WTC11 (cell line): ENCODE data around the gene SPOCK1. TPM values are rescaled to one million over a fixed set of nuclear protein-coding genes. Genes with fewer than 3 reads are reported as not detected.
A peak's percentile ranks its signal among the peaks of the same experiment; 100 is the strongest.

Source experiments
- ATAC-seq: fragments of 200-7000 bp; cut with Tn5 transposase; 2 replicates; pipeline ENCODE4 v1.10.0; 2021; ENCODE audit warnings: mild to moderate bottlenecking, moderate library complexity
- CTCF ChIA-PET: fragments of 300-600 bp; sonication (Branson Sonifier 250); formaldehyde crosslinking; loops from one replicate; lab custom pipeline; 2021; ENCODE audit warnings: antibody characterized with exemption; lab: Charles Lee
- POLR2A ChIA-PET: fragments of 350-600 bp; sonication (Branson Sonifier 250); formaldehyde crosslinking; loops from one replicate; lab custom pipeline; 2021; ENCODE audit warnings: antibody characterized with exemption; lab: Charles Lee
- DNase-seq: peaks from one replicate; pipeline ENCODE4 v3.0.0; 2021; ENCODE audit warnings: low spot score
- H3K27ac Mint-ChIP-seq: 2 replicates; pipeline ENCODE4 v1.8.0; 2021; ENCODE audit warnings: mixed read lengths
- H3K27me3 Mint-ChIP-seq: 2 replicates; pipeline ENCODE4 v1.8.0; 2021; ENCODE audit warnings: low read depth, mild to moderate bottlenecking, moderate library complexity, mixed read lengths
- H3K36me3 Mint-ChIP-seq: 2 replicates; pipeline ENCODE4 v1.8.0; 2021; ENCODE audit warnings: mixed read lengths
- H3K4me1 Mint-ChIP-seq: 2 replicates; pipeline ENCODE4 v1.8.0; 2022; ENCODE audit warnings: mixed read lengths
- H3K4me3 Mint-ChIP-seq: 2 replicates; pipeline ENCODE4 v1.8.0; 2021; ENCODE audit warnings: mild to moderate bottlenecking, moderate library complexity, mixed read lengths
- H3K9me3 Mint-ChIP-seq: 2 replicates; pipeline ENCODE4 v1.8.0; 2021; ENCODE audit warnings: mixed read lengths
- EMX1 ChIP-seq: fragments of 250-450 bp; sonication (Bioruptor Pico); IDR thresholded peaks from 2 replicates; pipeline ENCODE4 v1.8.0; 2021; ENCODE audit warnings: mild to moderate bottlenecking
- ETV6 ChIP-seq: sonication (generic); formaldehyde crosslinking; IDR thresholded peaks from 2 replicates; pipeline ENCODE4 v1.8.1; 2022; ENCODE audit warnings: mild to moderate bottlenecking, missing genetic modification reagents
- FOXK1 ChIP-seq: sonication (generic); formaldehyde crosslinking; IDR thresholded peaks from 2 replicates; pipeline ENCODE4 v1.8.0; 2022; ENCODE audit warnings: mild to moderate bottlenecking, moderate library complexity, missing genetic modification reagents
- FOXP4 ChIP-seq: sonication (generic); formaldehyde crosslinking; IDR thresholded peaks from 2 replicates; pipeline ENCODE4 v1.8.0; 2022; ENCODE audit warnings: mild to moderate bottlenecking, missing genetic modification reagents
- HMGA2 ChIP-seq: fragments of 250-450 bp; sonication (Bioruptor Pico); IDR thresholded peaks from 2 replicates; pipeline ENCODE4 v1.4.0; 2021; ENCODE audit warnings: mild to moderate bottlenecking, moderate library complexity
- HMGXB4 ChIP-seq: sonication (generic); formaldehyde crosslinking; IDR thresholded peaks from 2 replicates; pipeline ENCODE4 v1.8.1; 2023; ENCODE audit warnings: mild to moderate bottlenecking, moderate library complexity, missing genetic modification reagents
- IRF2 ChIP-seq: sonication (generic); formaldehyde crosslinking; IDR thresholded peaks from 2 replicates; pipeline ENCODE4 v1.8.0; 2022; ENCODE audit warnings: low read depth, missing genetic modification reagents, borderline replicate concordance
- JUN ChIP-seq: sonication (generic); formaldehyde crosslinking; IDR thresholded peaks from 2 replicates; pipeline ENCODE4 v1.8.0; 2023; ENCODE audit warnings: mild to moderate bottlenecking, missing genetic modification reagents
- MAX ChIP-seq: sonication (generic); formaldehyde crosslinking; IDR thresholded peaks from 2 replicates; pipeline ENCODE4 v1.8.0; 2022; ENCODE audit warnings: mild to moderate bottlenecking, missing genetic modification reagents
- MXD4 ChIP-seq: fragments of 250-450 bp; sonication (Bioruptor Pico); IDR thresholded peaks from 2 replicates; pipeline ENCODE4 v1.8.0; 2021; ENCODE audit warnings: mild to moderate bottlenecking, moderate library complexity, borderline replicate concordance
- NR1H2 ChIP-seq: sonication (generic); formaldehyde crosslinking; IDR thresholded peaks from 2 replicates; pipeline ENCODE4 v1.9.0; 2021; ENCODE audit warnings: mild to moderate bottlenecking, moderate library complexity, missing genetic modification reagents
- PRDM15 ChIP-seq: sonication (generic); formaldehyde crosslinking; IDR thresholded peaks from 2 replicates; pipeline ENCODE4 v1.8.0; 2022; ENCODE audit warnings: missing genetic modification reagents
- RORB ChIP-seq: fragments of 250-450 bp; sonication (Bioruptor Pico); IDR thresholded peaks from 2 replicates; pipeline ENCODE4 v1.9.0; 2021; ENCODE audit warnings: mild to moderate bottlenecking
- SMAD3 ChIP-seq: sonication (generic); formaldehyde crosslinking; IDR thresholded peaks from 2 replicates; pipeline ENCODE4 v1.8.0; 2022; ENCODE audit warnings: missing genetic modification reagents, mild to moderate bottlenecking, borderline replicate concordance
- SMAD4 ChIP-seq: sonication (generic); formaldehyde crosslinking; IDR thresholded peaks from 2 replicates; pipeline ENCODE4 v1.8.0; 2022; ENCODE audit warnings: mild to moderate bottlenecking, missing genetic modification reagents
- STAT6 ChIP-seq: sonication (generic); formaldehyde crosslinking; conservative IDR thresholded peaks from 2 replicates; pipeline ENCODE4 v1.8.1; 2023; ENCODE audit warnings: mild to moderate bottlenecking, low read depth, missing genetic modification reagents, moderate library complexity
- TCF7 ChIP-seq: sonication (generic); formaldehyde crosslinking; IDR thresholded peaks from 2 replicates; pipeline ENCODE4 v1.8.0; 2022; ENCODE audit warnings: mild to moderate bottlenecking, low read depth, missing genetic modification reagents, moderate library complexity
- TP53 ChIP-seq: sonication (generic); formaldehyde crosslinking; IDR thresholded peaks from 2 replicates; pipeline ENCODE4 v1.8.1; 2023; ENCODE audit warnings: mild to moderate bottlenecking, missing genetic modification reagents
- ZNF121 ChIP-seq: sonication (generic); formaldehyde crosslinking; IDR thresholded peaks from 2 replicates; pipeline ENCODE4 v1.8.0; 2023; ENCODE audit warnings: missing genetic modification reagents
- ZNF232 ChIP-seq: sonication (generic); formaldehyde crosslinking; IDR thresholded peaks from 2 replicates; pipeline ENCODE4 v1.8.0; 2022; ENCODE audit warnings: mild to moderate bottlenecking, missing genetic modification reagents
- ZNF425 ChIP-seq: fragments of 250-450 bp; sonication (Bioruptor Pico); conservative IDR thresholded peaks from 2 replicates; pipeline ENCODE4 v1.9.0; 2021; ENCODE audit warnings: mild to moderate bottlenecking
- ZNF671 ChIP-seq: fragments of 250-450 bp; sonication (Bioruptor Pico); IDR thresholded peaks from 2 replicates; pipeline ENCODE4 v1.8.0; 2021; ENCODE audit warnings: mild to moderate bottlenecking
- total RNA-seq: library from RNA; stranded (reverse); gene quantifications from 3 replicates; pipeline ENCODE4 v1.2.3, GENCODE V29; 2021

The SPOCK1 gene
- total RNA-seq, 1 experiment from 2014 or later: 15.2 TPM

- no peak for TF ChIP-seq RORB
- no peak for TF ChIP-seq EMX1 (CRISPR knock-in tag)
- no peak for TF ChIP-seq FOXK1
- no peak for TF ChIP-seq HMGA2
- TF ChIP-seq IRF2 (CRISPR knock-in tag): no peak
- no peak for TF ChIP-seq ZNF232 (CRISPR knock-in tag)
- TF ChIP-seq NR1H2 (CRISPR knock-in tag): no peak
- TF ChIP-seq ZNF121: no peak
- no peak for TF ChIP-seq ZNF425 (CRISPR knock-in tag)
- no peak for TF ChIP-seq TCF7 (CRISPR knock-in tag)
- TF ChIP-seq MAX (CRISPR knock-in tag): no peak
- no peak for TF ChIP-seq JUN (CRISPR knock-in tag)
- no peak for TF ChIP-seq TP53 (CRISPR knock-in tag)
Measured at GRCh38 chr5:137409736-137410135, 89.4 kb downstream of the SPOCK1 start (continued).

- ATAC-seq (no peak), DNase-seq (no peak)
- Mint-ChIP-seq H3K27ac (no peak overlapping the region), H3K27me3 (no peaks in the 10 kb centered on the region), H3K36me3 (no peaks in the 10 kb centered on the region), H3K4me3 (no peak overlapping the region), H3K4me1 (no peaks in the 10 kb centered on the region), H3K9me3 (no peaks in the 10 kb centered on the region)
- TF ChIP-seq ZNF671 (CRISPR knock-in tag): no peak
- ChIA-PET CTCF (no interaction called here), POLR2A (no interaction called here)
Measured at GRCh38 chr5:137407090-137407489, 92.0 kb downstream of the SPOCK1 start.

- POLR2A ChIA-PET: no interaction called here
- no peaks in the 10 kb centered on the region for H3K4me1 Mint-ChIP-seq
- no peaks in the 10 kb centered on the region for H3K9me3 Mint-ChIP-seq
- no peak for TF ChIP-seq SMAD4 (CRISPR knock-in tag)
- no peak for TF ChIP-seq ETV6 (CRISPR knock-in tag)
- no peak for TF ChIP-seq PRDM15 (CRISPR knock-in tag)
- no peak for TF ChIP-seq SMAD3 (CRISPR knock-in tag)
- TF ChIP-seq IRF2 (CRISPR knock-in tag): no peak
- no peak for TF ChIP-seq HMGXB4 (CRISPR knock-in tag)
- TF ChIP-seq FOXP4: no peak
- TF ChIP-seq MXD4: no peak
- TF ChIP-seq STAT6 (CRISPR knock-in tag): no peak
- TF ChIP-seq, all 79 proteins: peak for 0
- DNase-seq (peak; percentile 13), ATAC-seq (peak; percentile 78)
- H3K27ac Mint-ChIP-seq: no peak overlapping the region
- CTCF ChIA-PET: interaction anchor here (1.5 to 1.7 kb wide), 2 partner anchors 60 to 85 kb away, joined by 7 to 11 read pairs; no protein-coding TSS in a partner anchor
- no peak overlapping the region for H3K4me3 Mint-ChIP-seq
- no peaks in the 10 kb centered on the region for H3K36me3 Mint-ChIP-seq
- H3K27me3 Mint-ChIP-seq: no peaks in the 10 kb centered on the region
Measured at GRCh38 chr5:137405393-137405792, 93.7 kb downstream of the SPOCK1 start.
